GM23338 (cell line): ENCODE data around the gene NEK10. TPM values are rescaled to one million over a fixed set of nuclear protein-coding genes. Genes with fewer than 3 reads are reported as not detected.

Source experiments
- ATAC-seq: fragments of 200-7000 bp; cut with Tn5 transposase; 3 replicates; pipeline ENCODE4 v1.9.1; 2020
- DNase-seq: peaks from one replicate; pipeline ENCODE4 v3.0.0-alpha.2; 2015; ENCODE audit warnings: low spot score
- H2AFZ ChIP-seq: fragments of 200-600 bp; sonication (generic); 2 replicates; pipeline ENCODE4 v1.8.0; 2016; ENCODE audit warnings: antibody characterized with exemption, mild to moderate bottlenecking, moderate library complexity
- H3F3A ChIP-seq: fragments of 200-600 bp; sonication (generic); replicated peaks from 2 replicates; pipeline ENCODE4 v1.8.0; 2017; ENCODE audit warnings: antibody characterized with exemption, mixed run types, low read depth
- H3K27ac ChIP-seq: fragments of 200-600 bp; sonication (generic); 2 replicates; pipeline ENCODE4 v1.6.1; 2016; ENCODE audit warnings: low read depth
- H3K27me3 ChIP-seq: fragments of 200-600 bp; sonication (generic); 2 replicates; pipeline ENCODE4 v1.8.0; 2016; ENCODE audit warnings: mild to moderate bottlenecking, mixed run types, moderate library complexity; ENCODE audit not compliant: insufficient read depth
- H3K36me3 ChIP-seq: fragments of 200-600 bp; sonication (generic); 2 replicates; pipeline ENCODE4 v1.8.0; 2016; ENCODE audit warnings: mild to moderate bottlenecking; ENCODE audit not compliant: insufficient read depth
- H3K4me1 ChIP-seq: fragments of 200-600 bp; sonication (generic); 2 replicates; pipeline ENCODE4 v1.8.0; 2016; ENCODE audit warnings: mild to moderate bottlenecking, moderate library complexity; ENCODE audit not compliant: insufficient read depth
- H3K4me2 ChIP-seq: fragments of 200-600 bp; sonication (generic); 2 replicates; pipeline ENCODE4 v1.7.1; 2017; ENCODE audit warnings: mixed run types
- H3K4me3 ChIP-seq: fragments of 200-600 bp; sonication (generic); 2 replicates; pipeline ENCODE4 v1.6.1; 2016; ENCODE audit warnings: mixed run types
- H3K79me2 ChIP-seq: fragments of 200-600 bp; sonication (generic); replicated peaks from 2 replicates; pipeline ENCODE4 v1.8.0; 2017; ENCODE audit warnings: mild to moderate bottlenecking; ENCODE audit not compliant: insufficient read depth
- H3K9me2 ChIP-seq: fragments of 200-600 bp; sonication (generic); 2 replicates; pipeline ENCODE4 v1.8.0; 2017; ENCODE audit not compliant: insufficient read depth
- H4K20me1 ChIP-seq: fragments of 200-600 bp; sonication (generic); replicated peaks from 2 replicates; pipeline ENCODE4 v1.8.0; 2017; ENCODE audit warnings: mild to moderate bottlenecking; ENCODE audit not compliant: insufficient read depth
- H3K27ac Mint-ChIP-seq: 2 replicates; pipeline ENCODE4 v1.8.0; 2020; ENCODE audit warnings: inconsistent platforms, mild to moderate bottlenecking, moderate library complexity, mixed read lengths
- H3K27me3 Mint-ChIP-seq: 3 replicates; pipeline ENCODE4 v1.8.0; 2022; ENCODE audit warnings: low read depth, mild to moderate bottlenecking, moderate library complexity, mixed read lengths, inconsistent platforms; ENCODE audit not compliant: insufficient read depth, poor library complexity
- H3K36me3 Mint-ChIP-seq: 3 replicates; pipeline ENCODE4 v1.8.0; 2021; ENCODE audit warnings: low read depth, mild to moderate bottlenecking, inconsistent platforms, moderate library complexity, mixed read lengths
- H3K4me1 Mint-ChIP-seq: 3 replicates; pipeline ENCODE4 v1.8.0; 2020; ENCODE audit warnings: mild to moderate bottlenecking, inconsistent platforms, mixed read lengths
- H3K4me3 Mint-ChIP-seq: 3 replicates; pipeline ENCODE4 v1.8.0; 2021; ENCODE audit warnings: moderate library complexity, mild to moderate bottlenecking, inconsistent platforms, mixed read lengths
- H3K9me3 Mint-ChIP-seq: 3 replicates; pipeline ENCODE4 v1.8.0; 2020; ENCODE audit warnings: moderate library complexity, mild to moderate bottlenecking, inconsistent platforms, mixed read lengths
- CTCF ChIP-seq, 2 experiments: fragments of 200-600 bp in 1 of 2; sonication (generic) in 1 of 2; conservative IDR thresholded peaks; 2 replicates each; pipeline versions ENCODE4 v1.5.1 to v1.6.1; 2016 to 2017; ENCODE audit warnings: antibody characterized with exemption in 2 of 2, low read depth in 2 of 2, mild to moderate bottlenecking in 2 of 2, moderate library complexity in 1 of 2
- EZH2 ChIP-seq: fragments of 200-600 bp; sonication (generic); IDR thresholded peaks from one replicate; pipeline ENCODE4 v1.8.0; 2017; ENCODE audit warnings: antibody characterized with exemption, mild to moderate bottlenecking, low read depth; ENCODE audit not compliant: unreplicated experiment
- EZH2phosphoT487 ChIP-seq: fragments of 200-600 bp; sonication (generic); IDR thresholded peaks from one replicate; pipeline ENCODE4 v1.8.1; 2018; ENCODE audit warnings: antibody characterized with exemption; ENCODE audit not compliant: unreplicated experiment
- JUNB ChIP-seq: IDR thresholded peaks from one replicate; pipeline ENCODE4 v1.6.1; 2016; ENCODE audit warnings: antibody characterized with exemption; ENCODE audit not compliant: unreplicated experiment
- NANOG ChIP-seq: IDR thresholded peaks from 2 replicates; pipeline ENCODE4 v1.6.1; 2016; ENCODE audit warnings: antibody characterized with exemption, borderline replicate concordance
- POLR2AphosphoS5 ChIP-seq: IDR thresholded peaks from 2 replicates; pipeline ENCODE4 v1.6.1; 2016; ENCODE audit warnings: antibody characterized with exemption, low read depth
- REST ChIP-seq: IDR thresholded peaks from one replicate; pipeline ENCODE4 v1.6.1; 2018; ENCODE audit warnings: antibody characterized with exemption; ENCODE audit not compliant: unreplicated experiment
- STAT1 ChIP-seq: IDR thresholded peaks from one replicate; pipeline ENCODE4 v1.6.1; 2016; ENCODE audit warnings: antibody characterized with exemption; ENCODE audit not compliant: unreplicated experiment
- ZNF114 ChIP-seq: fragments of 250-450 bp; sonication (Bioruptor Pico); IDR thresholded peaks from 2 replicates; pipeline ENCODE4 v1.5.0; 2020; ENCODE audit warnings: mild to moderate bottlenecking, moderate library complexity
- polyA plus RNA-seq: library from polyadenylated mRNA; unstranded; fragments of >200 nt; fragmentation: Nextera tagmentation; extraction: Ambion mirVana; gene quantifications from 2 replicates; pipeline ENCODE4 v1.2.1, GENCODE V29; 2016
- total RNA-seq: library from RNA; depleted of rRNA; stranded (reverse); fragments of >200 nt; shearing (Covaris generic); gene quantifications from 2 replicates; pipeline ENCODE4 v1.2.3, GENCODE V29; 2014

NEK10 gene
- total and polyA plus RNA-seq, 2 experiments from 2014 or later, result 0.55 to 2.0 TPM

GRCh38 chr3:27216295-27216855, 152.8 kb downstream of the NEK10 start (continued):
- TF ChIP-seq REST (no peak), STAT1 (no peak), CTCF (conservative IDR thresholded peaks at IDR 0.05; ENCODE audit: low read depth in 2 of 2) (no peak), NANOG (no peak), EZH2 (no peak), ZNF114 (CRISPR knock-in tag) (no peak), POLR2AphosphoS5 (no peak), EZH2phosphoT487 (no peak), JUNB (no peak)

GRCh38 chr3:27213450-27213849, 155.7 kb downstream of the NEK10 start:
- ATAC-seq, result peak; percentile 93
- DNase-seq, result peak; percentile 85
- Histone ChIP-seq H2AFZ (no peak overlapping the region), H4K20me1 (no peaks in the 10 kb centered on the region), H3K36me3 (no peaks in the 10 kb centered on the region), H3K9me2 (peaks cover 14% of the 10 kb centered on the region; the same call in 1 of the 2 replicates), H3K27ac (peak overlapping the region; percentile 70), H3F3A (no peaks in the 10 kb centered on the region), H3K79me2 (no peaks in the 10 kb centered on the region), H3K4me1 (peaks cover 12% of the 10 kb centered on the region), H3K4me3 (no peak overlapping the region), H3K27me3 (no peaks in the 10 kb centered on the region), H3K4me2 (peak overlapping the region; percentile 15)
- Mint-ChIP-seq H3K27me3 (peaks cover 5% of the 10 kb centered on the region), H3K27ac (peak overlapping the region; percentile 64; the same call in 1 of the 2 replicates), H3K9me3 (peaks cover 6% of the 10 kb centered on the region; the same call in 2 of the 3 replicates), H3K36me3 (peaks cover 3% of the 10 kb centered on the region; the same call in 1 of the 3 replicates), H3K4me1 (peaks cover 33% of the 10 kb centered on the region), H3K4me3 (no peak overlapping the region)
- peak; percentile 56; the same call in 1 of the 2 replicates for TF ChIP-seq NANOG
- TF ChIP-seq JUNB, result no peak
